HepG2 (cell line): ENCODE measurements around the gene KIAA1755. TPM values are rescaled to one million over a fixed set of nuclear protein-coding genes. Genes with fewer than 3 reads are reported as not detected.

Experiments used
- ATAC-seq: fragments of 200-7000 bp; cut with Tn5 transposase; 3 replicates; pipeline ENCODE4 v1.9.1; 2020; ENCODE audit warnings: mild to moderate bottlenecking, moderate library complexity
- BruUV-seq: library from RNA; stranded (reverse); fragments of 400-500 nt; replicated peaks from 2 replicates; lab custom pipeline; 2021; lab: Mats Ljungman, UMichigan
- CTCF ChIA-PET: fragments of 300-600 bp; formaldehyde crosslinking; extraction: SDS; loops from one replicate; lab custom pipeline; 2021; ENCODE audit warnings: low total read pairs, inconsistent platforms, low intra/inter-chr PET ratio; lab: Yijun Ruan, JAX
- POLR2A ChIA-PET: fragments of 350-600 bp; sonication (Branson Sonifier 250); formaldehyde crosslinking; loops from one replicate; lab custom pipeline; 2020; ENCODE audit warnings: antibody characterized with exemption, inconsistent platforms; lab: Yijun Ruan, JAX
- DNase-seq: peaks from one replicate; pipeline ENCODE4 v3.0.0-alpha.2; 2015; ENCODE audit warnings: low spot score
- FAIRE-seq: peaks from 3 replicates; lab custom pipeline; 2011; peaks lifted over from hg19 to GRCh38; lab: Jason Lieb, UNC
- H2AFZ ChIP-seq: one replicate; pipeline ENCODE4 v1.6.1; 2011; ENCODE audit warnings: low read length, inconsistent platforms
- H3K27ac ChIP-seq: fragments of 300-600 bp; 3 replicates; pipeline ENCODE4 v1.8.0; 2011; ENCODE audit warnings: mixed run types, mild to moderate bottlenecking, mixed read lengths, low read length, inconsistent platforms; ENCODE audit not compliant: insufficient read depth; ENCODE audit errors: extremely low read length
- H3K27me3 ChIP-seq, 2 experiments: fragments of 200-600 bp in 1 of 2; 2 replicates in 1 of 2; 3 replicates in 1 of 2; pipeline versions ENCODE4 v1.6.0 to v1.8.0; 2011; ENCODE audit warnings: low read length in 2 of 2, mild to moderate bottlenecking in 2 of 2, moderate library complexity in 2 of 2, inconsistent platforms in 1 of 2; ENCODE audit not compliant: insufficient read depth in 2 of 2, control insufficient read depth in 1 of 2
- H3K36me3 ChIP-seq, 2 experiments: fragments of 200-600 bp in 1 of 2; replicated peaks in 1 of 2; 2 replicates in 1 of 2; 3 replicates in 1 of 2; pipeline versions ENCODE4 v1.5.1 to v1.8.0; 2011; ENCODE audit warnings: low read length in 2 of 2, inconsistent platforms in 1 of 2; ENCODE audit not compliant: insufficient read depth in 2 of 2, control insufficient read depth in 1 of 2
- H3K4me1 ChIP-seq: 2 replicates; pipeline ENCODE4 v1.5.1; 2012; ENCODE audit warnings: low read length, inconsistent platforms; ENCODE audit not compliant: insufficient read depth
- H3K4me2 ChIP-seq: 2 replicates; pipeline ENCODE4 v1.6.0; 2011; ENCODE audit warnings: low read depth, low read length, inconsistent platforms
- H3K4me3 ChIP-seq, 3 experiments: fragments of 200-600 bp in 1 of 3; sonication (generic), shearing (Covaris generic) in 1 of 3; replicated peaks in 1 of 3; 2 replicates each; pipeline ENCODE4 v1.5.1; 2011 to 2016; ENCODE audit warnings: low read length in 3 of 3, inconsistent platforms in 2 of 3, low read depth in 2 of 3, mild to moderate bottlenecking in 2 of 3, control low read depth in 1 of 3, mixed read lengths in 1 of 3; ENCODE audit not compliant: insufficient read depth in 1 of 3
- H3K79me2 ChIP-seq: one replicate; pipeline ENCODE4 v1.6.1; 2011; ENCODE audit warnings: low read length, inconsistent platforms; ENCODE audit not compliant: insufficient read depth
- H3K9ac ChIP-seq: 2 replicates; pipeline ENCODE4 v1.6.0; 2011; ENCODE audit warnings: mild to moderate bottlenecking, low read depth, low read length, inconsistent platforms; ENCODE audit not compliant: insufficient read depth
- H3K9me3 ChIP-seq: 2 replicates; pipeline ENCODE4 v1.5.1; 2012; ENCODE audit warnings: mild to moderate bottlenecking, low read length
- H4K20me1 ChIP-seq: 2 replicates; pipeline ENCODE4 v1.6.0; 2011; ENCODE audit warnings: inconsistent platforms, mild to moderate bottlenecking, low read length, moderate library complexity; ENCODE audit not compliant: insufficient read depth
- FOXK1 ChIP-seq: sonication (generic); formaldehyde crosslinking; IDR thresholded peaks from 2 replicates; pipeline ENCODE4 v1.4.0; 2020; ENCODE audit warnings: low read depth, missing genetic modification reagents, borderline replicate concordance
- FOXO4 ChIP-seq: sonication (generic); formaldehyde crosslinking; conservative IDR thresholded peaks from 2 replicates; pipeline ENCODE4 v1.8.1; 2023; ENCODE audit warnings: missing genetic modification reagents
- ZNF331 ChIP-seq: sonication (generic); formaldehyde crosslinking; IDR thresholded peaks from 2 replicates; pipeline ENCODE4 v1.4.0; 2020; ENCODE audit warnings: missing genetic modification reagents
- ZNF619 ChIP-seq: sonication (generic); formaldehyde crosslinking; IDR thresholded peaks from 2 replicates; pipeline ENCODE4 v1.4.0; 2020; ENCODE audit warnings: mild to moderate bottlenecking, missing genetic modification reagents
- ZSCAN22 ChIP-seq: sonication (generic); formaldehyde crosslinking; IDR thresholded peaks from 2 replicates; pipeline ENCODE4 v1.4.0; 2020; ENCODE audit warnings: mild to moderate bottlenecking, missing genetic modification reagents
- WGBS: methylation state at CpG from one replicate; pipeline ENCODE4 v1.1.6; 2017; ENCODE audit warnings: low lambda C conversion rate; 5-methylcytosine and 5-hydroxymethylcytosine counted together
- in situ Hi-C: cut with HindIII; loops from 2 replicates; pipeline ENCODE4 v1.10.0; 2017; ENCODE audit warnings: low pct_unique_long_range_greater_than_20kb; ENCODE audit not compliant: extremely low pct_ligation_motif_present
- intact Hi-C: fragments of 100-400 bp; cut with micrococcal nuclease; formaldehyde crosslinking; loops from one replicate; pipeline ENCODE4 v1.10.0; 2022; ENCODE audit not compliant: unreplicated experiment
- polyA plus RNA-seq, 8 experiments: library from polyadenylated mRNA; depleted of rRNA in 3 of 8; stranded (reverse) in 7 of 8; unstranded in 1 of 8; fragments of >200 nt; fragmentation: Illumina TruSeq in 4 of 8; extraction: Trizol in 4 of 8; gene quantifications; 2 replicates each; pipeline versions ENCODE4 v1.2.1 to v1.2.3, GENCODE V29; 2011 to 2016; ENCODE audit warnings: low read depth in 4 of 8, missing spikeins in 1 of 8, mixed read lengths in 1 of 8; ENCODE audit not compliant: insufficient read depth in 1 of 8
- total RNA-seq, 5 experiments: library from RNA; depleted of rRNA; stranded (reverse); fragments of >200 nt; fragmentation: Illumina TruSeq; extraction: Trizol; gene quantifications; 2 replicates each; pipeline ENCODE4 v1.2.3, GENCODE V29; 2016; ENCODE audit warnings: low read depth in 1 of 5
- TF ChIP-seq, protein P1 (sequence below): sonication (generic); formaldehyde crosslinking; IDR thresholded peaks from 2 replicates; pipeline ENCODE4 v1.4.0; 2020; ENCODE audit warnings: mild to moderate bottlenecking, missing genetic modification reagents

Gene KIAA1755
- total and polyA plus RNA-seq, 2 of the 13 experiments (the other 11 are each of a cell fraction or from before 2014, with no cell fraction given) = 0.04 TPM; not detected in 1

DNA sequence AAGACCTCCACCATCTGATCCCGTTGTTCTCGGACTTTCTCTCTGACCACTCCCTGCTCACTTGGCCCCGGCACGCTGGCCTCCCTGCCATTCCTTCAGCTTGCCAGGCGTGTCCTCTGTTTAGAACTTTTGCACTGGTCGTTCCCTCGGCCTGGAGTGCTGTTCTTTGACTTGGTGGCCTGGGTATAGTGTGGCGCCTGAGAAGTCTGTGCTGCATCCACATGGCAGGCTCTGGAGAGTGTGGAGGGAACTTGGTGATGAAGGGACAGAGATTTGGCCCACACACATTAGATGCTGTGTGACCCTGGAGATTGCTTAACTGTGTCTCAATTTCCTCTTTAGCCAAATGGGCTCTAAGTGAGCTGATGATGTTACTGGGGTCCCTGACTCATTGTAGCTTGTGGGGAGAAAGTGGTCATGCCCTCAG is 82.5 kb downstream of the KIAA1755 start:
- no peaks in the 10 kb centered on the region for H3K79me2 ChIP-seq
- FAIRE-seq = no peak
- intact Hi-C loops = no loop called here
- no TSS peak for BruUV-seq
- WGBS = 8% methylated on average over 8 of the region's 8 CpGs
- CTCF ChIA-PET = no interaction called here
- H3K9me3 ChIP-seq = no peaks in the 10 kb centered on the region
- no peak for DNase-seq
- no peak overlapping the region for H2AFZ ChIP-seq
- no peak overlapping the region for H3K9ac ChIP-seq
- POLR2A ChIA-PET = no interaction called here
- peaks cover 10% of the 10 kb centered on the region for H3K4me1 ChIP-seq
- peaks cover 7 to 21% of the 10 kb centered on the region in 2 experiments; a peak in 3 of 5 replicates for H3K27me3 ChIP-seq
- no peak overlapping the region for H3K4me2 ChIP-seq
- TF ChIP-seq FOXO4 = 0 out of 2 replicates have a peak, but pooled peaks have one; percentile 56
- TF ChIP-seq FOXK1 (CRISPR knock-in tag) = no peak
- peak; percentile 75; the same call in 1 of the 2 replicates for TF ChIP-seq ZSCAN22 (CRISPR knock-in tag)
- H3K4me3 ChIP-seq = no peak overlapping the region
- in situ Hi-C loops = no loop called here
- H3K36me3 ChIP-seq = no peaks in the 10 kb centered on the region
- no peaks in the 10 kb centered on the region for H4K20me1 ChIP-seq
- H3K27ac ChIP-seq = no peak overlapping the region
- 0 out of 3 replicates have a peak, but pooled peaks have one; percentile 15 for ATAC-seq

GRCh38 chr20:38177201-38177600 is 83.3 kb downstream of the KIAA1755 start:
- intact Hi-C loops = no loop called here
- ATAC-seq = no peak
- ChIA-PET CTCF (no interaction called here), POLR2A (no interaction called here)
- in situ Hi-C loops = no loop called here
- no peak overlapping the region for H3K9ac ChIP-seq
- H3K9me3 ChIP-seq = no peaks in the 10 kb centered on the region
- H3K4me3 ChIP-seq = no peak overlapping the region
- H4K20me1 ChIP-seq = no peaks in the 10 kb centered on the region
- H3K36me3 ChIP-seq = no peaks in the 10 kb centered on the region
- no peak for FAIRE-seq
- no peak overlapping the region for H2AFZ ChIP-seq
- H3K79me2 ChIP-seq = no peaks in the 10 kb centered on the region
- DNase-seq = no peak
- WGBS = 42% methylated on average over 9 of the region's 9 CpGs
- BruUV-seq = no TSS peak
- no peak overlapping the region for H3K27ac ChIP-seq
- no peak for TF ChIP-seq ZNF331 (CRISPR knock-in tag)
- TF ChIP-seq, protein P1, sequence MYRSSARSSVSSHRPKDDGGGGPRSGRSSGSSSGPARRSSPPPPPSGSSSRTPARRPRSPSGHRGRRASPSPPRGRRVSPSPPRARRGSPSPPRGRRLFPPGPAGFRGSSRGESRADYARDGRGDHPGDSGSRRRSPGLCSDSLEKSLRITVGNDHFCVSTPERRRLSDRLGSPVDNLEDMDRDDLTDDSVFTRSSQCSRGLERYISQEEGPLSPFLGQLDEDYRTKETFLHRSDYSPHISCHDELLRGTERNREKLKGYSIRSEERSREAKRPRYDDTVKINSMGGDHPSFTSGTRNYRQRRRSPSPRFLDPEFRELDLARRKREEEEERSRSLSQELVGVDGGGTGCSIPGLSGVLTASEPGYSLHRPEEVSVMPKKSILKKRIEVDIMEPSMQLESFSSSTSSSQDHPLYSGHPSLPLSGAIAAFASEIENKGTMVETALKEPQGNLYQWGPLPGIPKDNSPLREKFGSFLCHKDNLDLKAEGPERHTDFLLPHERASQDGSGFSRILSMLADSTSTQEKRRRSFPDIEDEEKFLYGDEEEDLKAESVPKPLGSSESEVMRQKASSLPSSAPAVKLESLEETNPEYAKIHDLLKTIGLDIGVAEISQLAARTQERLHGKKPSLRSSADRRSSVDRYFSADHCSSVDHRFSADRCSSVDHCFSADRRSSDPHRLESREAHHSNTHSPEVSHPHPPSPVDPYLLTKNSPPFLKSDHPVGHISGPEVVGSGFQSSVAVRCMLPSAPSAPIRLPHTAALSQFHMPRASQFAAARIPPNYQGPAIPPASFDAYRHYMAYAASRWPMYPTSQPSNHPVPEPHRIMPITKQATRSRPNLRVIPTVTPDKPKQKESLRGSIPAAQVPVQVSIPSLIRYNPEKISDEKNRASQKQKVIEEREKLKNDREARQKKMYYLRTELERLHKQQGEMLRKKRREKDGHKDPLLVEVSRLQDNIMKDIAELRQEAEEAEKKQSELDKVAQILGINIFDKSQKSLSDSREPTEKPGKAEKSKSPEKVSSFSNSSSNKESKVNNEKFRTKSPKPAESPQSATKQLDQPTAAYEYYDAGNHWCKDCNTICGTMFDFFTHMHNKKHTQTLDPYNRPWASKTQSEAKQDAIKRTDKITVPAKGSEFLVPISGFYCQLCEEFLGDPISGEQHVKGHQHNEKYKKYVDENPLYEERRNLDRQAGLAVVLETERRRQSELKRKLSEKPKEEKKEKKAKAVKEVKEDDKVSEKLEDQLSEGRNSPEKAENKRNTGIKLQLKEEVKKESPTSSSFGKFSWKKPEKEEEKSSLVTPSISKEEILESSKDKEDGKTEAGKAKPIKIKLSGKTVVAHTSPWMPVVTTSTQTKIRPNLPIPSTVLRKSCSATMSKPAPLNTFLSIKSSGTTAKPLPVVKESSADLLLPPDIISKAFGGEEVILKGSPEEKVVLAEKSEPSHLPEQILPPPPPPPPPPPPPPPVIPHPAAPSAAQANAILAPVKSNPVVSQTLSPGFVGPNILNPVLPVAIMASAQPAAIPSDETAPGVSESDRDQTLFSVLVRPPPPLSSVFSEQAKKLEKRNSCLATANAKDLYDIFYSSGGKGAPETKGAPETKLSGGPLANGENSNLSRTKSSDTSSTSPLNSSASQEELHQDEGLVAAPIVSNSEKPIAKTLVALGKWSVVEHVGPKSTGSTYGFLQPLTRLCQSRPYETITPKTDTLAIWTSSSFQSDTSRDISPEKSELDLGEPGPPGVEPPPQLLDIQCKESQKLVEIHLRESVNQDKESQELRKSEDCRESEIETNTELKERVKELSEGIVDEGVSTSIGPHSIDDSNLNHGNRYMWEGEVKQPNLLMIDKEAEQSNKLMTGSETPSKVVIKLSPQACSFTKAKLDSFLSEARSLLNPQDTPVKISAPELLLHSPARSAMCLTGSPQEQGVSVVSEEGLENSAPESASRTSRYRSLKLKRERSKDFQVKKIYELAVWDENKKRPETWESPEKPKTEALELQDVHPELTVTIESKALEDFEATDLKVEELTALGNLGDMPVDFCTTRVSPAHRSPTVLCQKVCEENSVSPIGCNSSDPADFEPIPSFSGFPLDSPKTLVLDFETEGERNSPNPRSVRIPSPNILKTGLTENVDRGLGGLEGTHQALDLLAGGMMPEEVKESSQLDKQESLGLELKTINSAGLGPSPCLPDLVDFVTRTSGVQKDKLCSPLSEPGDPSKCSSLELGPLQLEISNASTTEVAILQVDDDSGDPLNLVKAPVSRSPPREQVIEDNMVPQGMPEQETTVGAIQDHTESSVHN (CRISPR knock-in tag) = no peak
- TF ChIP-seq ZNF619 (CRISPR knock-in tag) = 0 out of 2 replicates have a peak, but pooled peaks have one; percentile 23
- H3K4me1 ChIP-seq = peaks cover 18% of the 10 kb centered on the region
- peaks cover 7 to 15% of the 10 kb centered on the region in 2 experiments; a peak in 3 of 5 replicates for H3K27me3 ChIP-seq
- H3K4me2 ChIP-seq = no peak overlapping the region
